A549 (cell line): ENCODE results near the gene FHAD1. TPM values are rescaled to one million over a fixed set of nuclear protein-coding genes. Genes with fewer than 3 reads are reported as not detected.
"Not testable (repeated sequence)": the region's sequence is repeated elsewhere in the genome, so short reads cannot be mapped to it uniquely, and the experiment has no call there.

Experiments
- ATAC-seq, 2 experiments: fragments of 200-7000 bp in 1 of 2; fragments of >200 bp in 1 of 2; cut with Nextera tagmentation in 1 of 2; cut with Tn5 transposase in 1 of 2; 3 replicates each; pipeline versions ENCODE4 v1.8.0 to v1.9.1; 2018 to 2020; ENCODE audit warnings: mild to moderate bottlenecking in 1 of 2, moderate library complexity in 1 of 2
- CTCF ChIA-PET: fragments of 300-600 bp; sonication (Branson Sonifier 250); formaldehyde crosslinking; extraction: SDS; loops from one replicate; lab custom pipeline; 2021; ENCODE audit warnings: antibody characterized with exemption, inconsistent platforms; lab: Yijun Ruan, JAX
- POLR2A ChIA-PET: fragments of 350-600 bp; formaldehyde crosslinking; extraction: SDS; loops from one replicate; lab custom pipeline; 2021; ENCODE audit warnings: antibody characterized with exemption, inconsistent platforms; lab: Yijun Ruan, JAX
- DNase-seq, 2 experiments: peaks; one replicate each; pipeline versions ENCODE4 v3.0.0 to v3.0.0-alpha.2; 2011 to 2016; ENCODE audit warnings: low read depth in 1 of 2, low spot score in 1 of 2
- FAIRE-seq: peaks from 2 replicates; lab custom pipeline; 2011; peaks lifted over from hg19 to GRCh38; lab: Jason Lieb, UNC
- H3K27ac ChIP-seq, 2 experiments: fragments of >200 bp; sonication (Bioruptor Twin); formaldehyde crosslinking; 3 replicates each; pipeline ENCODE4 v1.5.1; 2016 to 2017
- H3K4me1 ChIP-seq: fragments of >200 bp; sonication (Bioruptor Twin); formaldehyde crosslinking; 3 replicates; pipeline ENCODE4 v1.6.1; 2016
- H3K4me2 ChIP-seq: fragments of >200 bp; sonication (Bioruptor Twin); formaldehyde crosslinking; 3 replicates; pipeline ENCODE4 v1.6.1; 2016
- H3K4me3 ChIP-seq: fragments of >200 bp; sonication (Bioruptor Twin); formaldehyde crosslinking; 3 replicates; pipeline ENCODE4 v1.5.1; 2016
- H3K9me3 ChIP-seq: fragments of >200 bp; sonication (Bioruptor Twin); formaldehyde crosslinking; 3 replicates; pipeline ENCODE4 v1.6.1; 2016
- CBX2 ChIP-seq: fragments of 200-600 bp; sonication (generic); IDR thresholded peaks from 2 replicates; pipeline ENCODE4 v1.6.1; 2016; ENCODE audit warnings: low read depth, mild to moderate bottlenecking, borderline replicate concordance
- EHMT2 ChIP-seq: fragments of 200-600 bp; sonication (generic); IDR thresholded peaks from 2 replicates; pipeline ENCODE4 v1.6.1; 2016; ENCODE audit warnings: antibody characterized with exemption, low read depth, mild to moderate bottlenecking, moderate library complexity
- FOXS1 ChIP-seq: fragments of 250-450 bp; sonication (Bioruptor Pico); IDR thresholded peaks from 2 replicates; pipeline ENCODE4 v1.5.0; 2020; ENCODE audit warnings: mild to moderate bottlenecking, moderate library complexity
- HEYL ChIP-seq: fragments of 250-450 bp; sonication (Bioruptor Pico); IDR thresholded peaks from 2 replicates; pipeline ENCODE4 v1.8.0; 2021; ENCODE audit warnings: mild to moderate bottlenecking, moderate library complexity
- JUNB ChIP-seq: fragments of >200 bp; sonication (Bioruptor Twin); formaldehyde crosslinking; IDR thresholded peaks from 2 replicates; pipeline ENCODE4 v1.6.1; 2016
- KDM1A ChIP-seq: fragments of 200-600 bp; sonication (generic); IDR thresholded peaks from 2 replicates; pipeline ENCODE4 v1.6.1; 2016; ENCODE audit warnings: low read depth, mild to moderate bottlenecking
- MAZ ChIP-seq: fragments of 150-350 bp; IDR thresholded peaks from 2 replicates; pipeline ENCODE4 v1.6.1; 2014; ENCODE audit warnings: antibody characterized with exemption, low read depth, low read length, borderline replicate concordance
- RFX5 ChIP-seq: fragments of 450-650 bp; IDR thresholded peaks from 2 replicates; pipeline ENCODE4 v1.7.1; 2014; ENCODE audit warnings: antibody characterized with exemption, mild to moderate bottlenecking, moderate library complexity
- SMC3 ChIP-seq: fragments of >200 bp; sonication (Bioruptor Twin); formaldehyde crosslinking; IDR thresholded peaks from 3 replicates; pipeline ENCODE4 v1.6.1; 2018; ENCODE audit warnings: inconsistent platforms
- TP53 ChIP-seq: fragments of 250-450 bp; sonication (Bioruptor Pico); IDR thresholded peaks from 2 replicates; pipeline ENCODE4 v1.5.0; 2021; ENCODE audit warnings: mild to moderate bottlenecking, moderate library complexity
- ZFP36 ChIP-seq: fragments of 450-650 bp; IDR thresholded peaks from 2 replicates; pipeline ENCODE4 v1.6.1; 2014; ENCODE audit warnings: borderline replicate concordance; ENCODE audit not compliant: partially characterized antibody
- whole genome bisulfite sequencing: methylation state at CpG from one replicate; pipeline ENCODE4 v1.1.6; 2017; ENCODE audit errors: missing lambda C conversion rate; 5-methylcytosine and 5-hydroxymethylcytosine counted together
- polyA plus RNA-seq, 4 experiments: library from polyadenylated mRNA; depleted of rRNA in 3 of 4; stranded (reverse); fragments of >200 nt; fragmentation: RNase III in 1 of 4; extraction: RNeasy Plus Mini Kit Qiagen cat#74134 plus additional on column Dnase treatment in 1 of 4; gene quantifications; 2 replicates in 3 of 4; 3 replicates in 1 of 4; pipeline ENCODE4 v1.2.3, GENCODE V29; 2011 to 2017
- TF ChIP-seq, protein P1 (sequence below): IDR thresholded peaks from 2 replicates; pipeline ENCODE4 v1.6.1; 2012
- TF ChIP-seq, protein P2 (sequence below): fragments of 250-450 bp; sonication (Bioruptor Pico); IDR thresholded peaks from 2 replicates; pipeline ENCODE4 v1.5.0; 2020; ENCODE audit warnings: low read depth, mild to moderate bottlenecking, moderate library complexity
- TF ChIP-seq, protein P3 (sequence below): fragments of >200 bp; sonication (Bioruptor Twin); formaldehyde crosslinking; IDR thresholded peaks from 3 replicates; pipeline ENCODE4 v1.6.1; 2016
- TF ChIP-seq, protein P4 (sequence below): fragments of >200 bp; sonication (Bioruptor Twin); formaldehyde crosslinking; IDR thresholded peaks from 2 replicates; pipeline ENCODE4 v1.6.1; 2016

Gene FHAD1
- polyA plus RNA-seq, 2 of the 4 experiments (the other 2 are of a cell fraction) = 0.31 to 0.32 TPM

DNA sequence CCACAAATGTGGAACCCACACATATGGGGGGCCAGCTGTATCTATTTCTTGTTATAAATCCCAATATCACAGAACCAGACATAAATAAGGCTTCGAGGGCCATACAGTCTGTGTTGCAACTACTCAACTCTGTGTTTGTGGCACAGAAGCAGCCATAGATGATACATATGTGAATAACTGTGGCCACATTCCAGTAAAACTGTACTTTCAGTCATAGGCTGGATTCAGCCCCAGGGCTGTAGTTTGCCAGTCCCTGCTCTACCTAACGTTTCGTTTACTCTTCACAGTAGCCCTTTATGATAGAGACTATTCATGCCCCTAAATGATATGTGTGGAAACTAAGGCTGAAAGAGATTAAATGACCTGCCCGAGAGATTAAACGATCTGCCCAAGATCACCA, 48.7 kb downstream of the FHAD1 start:
- ChIA-PET POLR2A (no interaction called here), CTCF (interaction anchor here (1.1 to 2.2 kb wide), 3 partner anchors 23 to 167 kb away, joined by 5 to 8 read pairs (median 8); no protein-coding TSS in a partner anchor)
- WGBS = 67% methylated on average over 5 of the region's 5 CpGs
- no peak for DNase-seq
- H3K27ac ChIP-seq = peak overlapping the region in 1 of 2 experiments; percentile 9; a peak in 1 of 6 replicates
- no peaks in the 10 kb centered on the region for H3K9me3 ChIP-seq
- H3K4me2 ChIP-seq = no peak overlapping the region
- TF ChIP-seq TP53 (CRISPR knock-in tag) = no peak
- no peak for TF ChIP-seq FOXS1
- no peak for TF ChIP-seq CBX2
- TF ChIP-seq JUNB = no peak
- no peak for TF ChIP-seq MAZ
- TF ChIP-seq, protein P1, sequence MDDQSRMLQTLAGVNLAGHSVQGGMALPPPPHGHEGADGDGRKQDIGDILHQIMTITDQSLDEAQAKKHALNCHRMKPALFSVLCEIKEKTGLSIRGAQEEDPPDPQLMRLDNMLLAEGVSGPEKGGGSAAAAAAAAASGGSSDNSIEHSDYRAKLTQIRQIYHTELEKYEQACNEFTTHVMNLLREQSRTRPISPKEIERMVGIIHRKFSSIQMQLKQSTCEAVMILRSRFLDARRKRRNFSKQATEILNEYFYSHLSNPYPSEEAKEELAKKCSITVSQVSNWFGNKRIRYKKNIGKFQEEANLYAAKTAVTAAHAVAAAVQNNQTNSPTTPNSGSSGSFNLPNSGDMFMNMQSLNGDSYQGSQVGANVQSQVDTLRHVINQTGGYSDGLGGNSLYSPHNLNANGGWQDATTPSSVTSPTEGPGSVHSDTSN = no peak
- TF ChIP-seq, protein P2, sequence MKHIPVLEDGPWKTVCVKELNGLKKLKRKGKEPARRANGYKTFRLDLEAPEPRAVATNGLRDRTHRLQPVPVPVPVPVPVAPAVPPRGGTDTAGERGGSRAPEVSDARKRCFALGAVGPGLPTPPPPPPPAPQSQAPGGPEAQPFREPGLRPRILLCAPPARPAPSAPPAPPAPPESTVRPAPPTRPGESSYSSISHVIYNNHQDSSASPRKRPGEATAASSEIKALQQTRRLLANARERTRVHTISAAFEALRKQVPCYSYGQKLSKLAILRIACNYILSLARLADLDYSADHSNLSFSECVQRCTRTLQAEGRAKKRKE (CRISPR knock-in tag) = no peak
- TF ChIP-seq EHMT2 = no peak
- TF ChIP-seq, protein P3, sequence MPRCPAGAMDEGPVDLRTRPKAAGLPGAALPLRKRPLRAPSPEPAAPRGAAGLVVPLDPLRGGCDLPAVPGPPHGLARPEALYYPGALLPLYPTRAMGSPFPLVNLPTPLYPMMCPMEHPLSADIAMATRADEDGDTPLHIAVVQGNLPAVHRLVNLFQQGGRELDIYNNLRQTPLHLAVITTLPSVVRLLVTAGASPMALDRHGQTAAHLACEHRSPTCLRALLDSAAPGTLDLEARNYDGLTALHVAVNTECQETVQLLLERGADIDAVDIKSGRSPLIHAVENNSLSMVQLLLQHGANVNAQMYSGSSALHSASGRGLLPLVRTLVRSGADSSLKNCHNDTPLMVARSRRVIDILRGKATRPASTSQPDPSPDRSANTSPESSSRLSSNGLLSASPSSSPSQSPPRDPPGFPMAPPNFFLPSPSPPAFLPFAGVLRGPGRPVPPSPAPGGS = no peak
- TF ChIP-seq, protein P4, sequence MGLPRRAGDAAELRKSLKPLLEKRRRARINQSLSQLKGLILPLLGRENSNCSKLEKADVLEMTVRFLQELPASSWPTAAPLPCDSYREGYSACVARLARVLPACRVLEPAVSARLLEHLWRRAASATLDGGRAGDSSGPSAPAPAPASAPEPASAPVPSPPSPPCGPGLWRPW = no peak
- TF ChIP-seq KDM1A = no peak
- TF ChIP-seq RFX5 = no peak
- TF ChIP-seq SMC3 = no peak
- TF ChIP-seq, all 56 proteins: peak for 0
- ATAC-seq = no peak
- H3K4me3 ChIP-seq = no peak overlapping the region
- 0 out of 3 replicates have a peak, but pooled peaks cover 3% of the 10 kb centered on the region for H3K4me1 ChIP-seq
- no peak for FAIRE-seq

DNA sequence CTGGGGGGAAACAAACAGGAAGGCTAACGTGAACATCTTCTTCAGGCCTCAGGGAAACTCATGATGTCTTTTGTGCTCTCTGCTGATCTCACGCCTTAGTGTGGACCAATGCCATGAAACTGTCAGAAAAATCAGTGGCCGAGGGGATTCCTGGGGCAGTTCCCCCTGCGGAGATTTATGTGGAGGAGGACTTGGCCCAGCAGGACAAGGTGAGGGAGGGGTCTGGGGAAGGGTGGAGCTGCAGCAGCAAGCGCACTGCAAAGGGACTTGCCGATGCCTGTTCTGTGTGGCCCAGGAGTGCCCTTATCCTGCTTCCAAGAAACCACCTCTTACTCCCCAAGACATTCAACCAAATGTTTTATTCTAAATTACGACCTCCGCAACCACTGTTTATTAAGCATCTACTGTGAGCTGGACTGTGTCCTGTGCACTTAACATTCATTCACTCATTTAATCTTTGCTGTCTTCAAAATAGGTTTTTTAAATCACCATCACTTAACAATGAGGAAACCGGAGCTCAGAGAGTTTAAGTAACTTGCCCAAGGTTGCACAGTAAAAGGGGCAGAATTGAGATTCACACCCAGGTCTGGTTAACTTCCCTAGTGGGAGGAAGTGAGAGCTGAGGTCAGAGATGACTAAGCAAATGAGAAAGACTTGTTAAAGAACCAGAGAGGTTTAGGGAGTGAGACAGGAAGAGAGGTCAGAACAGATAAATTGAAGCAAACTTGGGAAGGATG, 49.7 kb downstream of the FHAD1 start:
- CTCF ChIA-PET = interaction anchor here (0.9 to 2.0 kb wide), 3 partner anchors 9 to 145 kb away, joined by 3 to 8 read pairs (median 5); no protein-coding TSS in a partner anchor
- Histone ChIP-seq H3K27ac (peak overlapping the region in 1 of 2 experiments; percentile 24; a peak in 1 of 6 replicates), H3K4me3 (no peak overlapping the region), H3K4me1 (0 out of 3 replicates have a peak, but pooled peaks cover 3% of the 10 kb centered on the region)
- 86% methylated on average over 9 of the region's 9 CpGs for WGBS
- no peak for ATAC-seq
- TF ChIP-seq HEYL (CRISPR knock-in tag) (no peak), ZFP36 (peak; percentile 48)
- TF ChIP-seq, all 56 proteins: peak for 1
- Histone ChIP-seq H3K9me3 (no peaks in the 10 kb centered on the region), H3K4me2 (no peak overlapping the region)
- DNase-seq (peak in 1 of 2 experiments; percentile 29), FAIRE-seq (no peak)
- POLR2A ChIA-PET = no interaction called here

DNA sequence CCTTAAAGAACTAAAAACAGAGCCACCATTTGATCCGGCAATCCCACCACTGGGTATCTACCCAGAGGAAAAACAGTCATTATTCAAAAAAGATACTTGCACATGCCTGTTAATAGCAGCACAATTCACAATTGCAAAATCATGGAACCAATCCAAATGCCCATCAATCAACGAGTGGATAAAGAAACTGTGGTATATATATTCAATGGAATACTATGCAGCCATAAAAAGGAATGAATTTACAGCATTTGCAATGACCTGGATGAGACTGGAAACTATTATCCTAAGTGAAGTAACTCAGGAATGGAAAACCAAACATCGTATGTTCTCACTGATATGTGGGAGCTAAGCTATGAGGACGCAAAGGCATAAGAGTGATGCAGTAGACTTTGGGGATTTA, 51.0 kb downstream of the FHAD1 start:
- POLR2A ChIA-PET, H3K4me3 ChIP-seq, H3K27ac ChIP-seq, FAIRE-seq, H3K9me3 ChIP-seq, H3K4me2 ChIP-seq, DNase-seq, ATAC-seq, H3K4me1 ChIP-seq: not testable (repeated sequence)
- WGBS = 70% methylated on average over 4 of the region's 4 CpGs
- CTCF ChIA-PET = interaction anchor here (1.2 to 1.4 kb wide), 3 partner anchors 8 to 147 kb away, joined by 3 to 4 read pairs (median 3); no protein-coding TSS in a partner anchor
